ENCODE data around the gene SPNS1. TPM values are rescaled to one million over a fixed set of nuclear protein-coding genes. Genes with fewer than 3 reads are reported as not detected.
"Not testable (repeated sequence)": the region's sequence is repeated elsewhere in the genome, so short reads cannot be mapped to it uniquely, and the experiment has no call there.

The SPNS1 gene
- polyA plus RNA-seq, 1 donor from 2014 or later: 20.9 TPM

GRCh38 chr16:28977703-28978662, 3.4 kb downstream of the SPNS1 start:
- Mint-ChIP-seq H3K4me3 (peak overlapping the region in 2 of 4 donors; percentile 57 to 75), H3K4me1 (peaks cover 11 to 25% (median 19%) of the 10 kb centered on the region in 3 donors)

DNA sequence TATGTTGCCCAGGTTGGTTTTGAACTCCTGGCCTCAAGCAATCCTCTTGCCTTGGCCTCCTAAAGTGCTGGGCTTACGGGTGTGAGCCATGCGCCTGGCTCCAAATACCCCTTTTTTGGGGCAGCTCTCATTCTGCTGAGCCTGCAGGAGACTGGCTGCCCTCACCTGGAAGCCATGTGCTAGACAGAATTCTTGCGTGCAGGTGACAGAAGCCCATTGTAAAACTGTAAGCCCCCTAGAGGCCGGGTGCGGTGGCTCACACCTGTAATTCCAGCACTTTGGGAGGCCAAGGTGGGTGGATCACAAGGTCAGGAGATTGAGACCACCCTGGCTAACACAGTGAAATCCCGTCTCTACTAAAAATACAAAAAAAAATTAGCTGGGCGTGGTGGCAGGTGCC, 5.8 kb downstream of the SPNS1 start:
- H3K9me3 Mint-ChIP-seq, H3K27me3 Mint-ChIP-seq, H3K4me3 Mint-ChIP-seq: not testable (repeated sequence)
- peaks cover 20% of the 10 kb centered on the region for H3K36me3 Mint-ChIP-seq
- peaks cover 12 to 22% (median 16%) of the 10 kb centered on the region in 3 donors for H3K4me1 Mint-ChIP-seq
- H3K27ac Mint-ChIP-seq: peak overlapping the region in 1 of 3 donors; percentile 58

More at GRCh38 chr16:28977703-28978662, 3.4 kb downstream of the SPNS1 start:
- H3K27me3 Mint-ChIP-seq: no peaks in the 10 kb centered on the region
- H3K36me3 Mint-ChIP-seq: peaks cover 8% of the 10 kb centered on the region
- no peaks in the 10 kb centered on the region for H3K9me3 Mint-ChIP-seq
- peak overlapping the region in 2 of 3 donors; percentile 62 to 81 for H3K27ac Mint-ChIP-seq

GRCh38 chr16:28980929-28981328, 6.4 kb downstream of the SPNS1 start:
- peak overlapping the region in 1 of 3 donors; percentile 58 for H3K27ac Mint-ChIP-seq
- no peaks in the 10 kb centered on the region for H3K27me3 Mint-ChIP-seq
- H3K4me3 Mint-ChIP-seq: peak overlapping the region in 1 of 4 donors; percentile 28
- H3K9me3 Mint-ChIP-seq: no peaks in the 10 kb centered on the region
- H3K36me3 Mint-ChIP-seq: peaks cover 19% of the 10 kb centered on the region
- peaks cover 10 to 16% (median 12%) of the 10 kb centered on the region in 3 donors for H3K4me1 Mint-ChIP-seq

DNA sequence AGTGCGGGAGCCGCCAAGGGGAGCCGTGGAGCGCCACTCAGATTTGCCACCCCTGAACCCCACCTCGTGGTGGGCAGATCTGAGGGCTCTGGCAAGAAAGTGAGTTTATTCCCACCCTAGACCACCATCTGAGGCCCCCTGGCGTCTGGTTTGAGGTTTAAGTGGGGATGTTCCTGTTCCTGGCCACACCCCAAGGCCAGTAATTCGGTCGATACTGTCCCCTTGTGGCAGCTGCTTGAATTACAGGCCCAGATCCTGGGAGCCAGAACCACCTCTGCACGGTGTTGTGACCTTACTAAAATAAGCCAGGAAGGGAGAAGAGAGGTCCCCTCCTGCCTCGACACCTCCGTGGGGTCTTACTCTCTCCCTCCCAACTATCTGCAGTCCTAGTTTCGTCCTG, 6.9 kb downstream of the SPNS1 start:
- Mint-ChIP-seq H3K4me3 (no peak overlapping the region), H3K4me1 (peaks cover 7 to 13% (median 9%) of the 10 kb centered on the region in 3 donors), H3K27ac (no peak overlapping the region), H3K9me3 (no peaks in the 10 kb centered on the region), H3K36me3 (peaks cover 19% of the 10 kb centered on the region), H3K27me3 (no peaks in the 10 kb centered on the region)

DNA sequence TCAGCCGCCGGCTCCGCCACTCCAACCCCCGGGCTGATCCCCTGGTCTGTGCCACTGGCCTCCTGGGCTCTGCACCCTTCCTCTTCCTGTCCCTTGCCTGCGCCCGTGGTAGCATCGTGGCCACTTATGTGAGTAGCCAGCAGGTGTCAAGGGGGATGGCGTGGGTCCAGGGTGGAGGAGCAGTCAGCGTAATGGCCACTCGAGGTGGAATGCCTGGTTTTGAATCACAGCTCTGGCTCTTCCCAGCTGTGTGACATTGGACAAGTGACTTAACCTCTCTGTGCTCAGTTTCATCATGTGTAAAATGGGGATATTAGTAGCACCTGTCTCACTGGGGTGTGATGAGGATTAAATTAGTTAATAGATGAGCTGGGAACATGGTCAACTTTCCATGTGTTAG, 7.8 kb downstream of the SPNS1 start:
- Mint-ChIP-seq H3K4me3 (no peak overlapping the region), H3K36me3 (peaks cover 22% of the 10 kb centered on the region), H3K27me3 (no peaks in the 10 kb centered on the region), H3K4me1 (peaks cover 8 to 10% (median 10%) of the 10 kb centered on the region in 3 donors), H3K9me3 (peaks cover 0 to 5% (median 0%) of the 10 kb centered on the region in 3 donors), H3K27ac (peak overlapping the region in 1 of 3 donors; percentile 16)

DNA sequence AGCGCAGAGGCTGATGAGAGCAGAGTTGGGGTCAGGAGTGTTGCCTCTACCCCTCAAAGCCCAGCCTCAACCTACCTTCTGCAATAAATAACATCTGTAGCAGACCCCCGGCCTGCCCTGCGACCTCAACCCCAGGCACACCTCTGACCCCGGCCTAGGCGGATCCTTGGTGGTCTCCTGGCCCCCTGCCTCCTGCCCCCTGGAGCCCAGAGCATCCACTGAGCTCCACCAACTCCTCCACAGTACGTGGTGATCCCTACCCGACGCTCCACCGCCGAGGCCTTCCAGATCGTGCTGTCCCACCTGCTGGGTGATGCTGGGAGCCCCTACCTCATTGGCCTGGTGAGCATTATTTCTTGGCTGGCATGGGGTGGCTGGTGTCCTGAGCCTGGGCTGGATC, 8.4 kb downstream of the SPNS1 start:
- Mint-ChIP-seq H3K9me3 (peaks cover 0 to 5% (median 0%) of the 10 kb centered on the region in 3 donors), H3K27ac (peak overlapping the region in 1 of 3 donors; percentile 16), H3K4me3 (no peak overlapping the region), H3K4me1 (peaks cover 6 to 10% (median 8%) of the 10 kb centered on the region in 3 donors), H3K36me3 (peaks cover 22% of the 10 kb centered on the region), H3K27me3 (no peaks in the 10 kb centered on the region)

DNA sequence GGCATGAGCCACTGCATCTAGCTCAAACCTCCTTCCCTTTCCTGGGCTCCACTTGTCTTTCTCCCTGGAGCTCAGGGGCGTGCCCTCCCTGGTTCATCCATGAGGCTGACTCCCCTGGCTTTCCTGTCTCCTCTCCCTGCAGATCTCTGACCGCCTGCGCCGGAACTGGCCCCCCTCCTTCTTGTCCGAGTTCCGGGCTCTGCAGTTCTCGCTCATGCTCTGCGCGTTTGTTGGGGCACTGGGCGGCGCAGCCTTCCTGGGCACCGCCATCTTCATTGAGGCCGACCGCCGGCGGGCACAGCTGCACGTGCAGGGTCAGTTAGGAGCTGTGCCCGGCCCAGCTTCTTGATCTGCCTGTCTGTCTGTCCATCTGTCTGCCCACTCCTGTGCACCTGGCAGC, 9.1 kb downstream of the SPNS1 start:
- H3K27me3 Mint-ChIP-seq: no peaks in the 10 kb centered on the region
- H3K9me3 Mint-ChIP-seq: peaks cover 0 to 5% (median 0%) of the 10 kb centered on the region in 3 donors
- peaks cover 6 to 8% (median 7%) of the 10 kb centered on the region in 3 donors for H3K4me1 Mint-ChIP-seq
- H3K36me3 Mint-ChIP-seq: peaks cover 22% of the 10 kb centered on the region
- no peak overlapping the region for H3K27ac Mint-ChIP-seq
- no peak overlapping the region for H3K4me3 Mint-ChIP-seq

GRCh38 chr16:28984091-28984490, 9.5 kb downstream of the SPNS1 start:
- Mint-ChIP-seq H3K4me1 (peaks cover 6 to 8% (median 6%) of the 10 kb centered on the region in 3 donors), H3K4me3 (no peak overlapping the region), H3K9me3 (peaks cover 0 to 5% (median 0%) of the 10 kb centered on the region in 3 donors), H3K27ac (no peak overlapping the region), H3K36me3 (peaks cover 23% of the 10 kb centered on the region), H3K27me3 (no peaks in the 10 kb centered on the region)

- Mint-ChIP-seq H3K4me1 (peaks cover 6 to 8% (median 6%) of the 10 kb centered on the region in 3 donors), H3K27ac (peak within 1 kb of the TSS in 1 of 3 donors; percentile 95), H3K27me3 (no peaks in the 10 kb centered on the region), H3K4me3 (peak within 1 kb of the TSS in 3 of 4 donors; percentile 65 to 84 (median 78)), H3K9me3 (peaks cover 0 to 5% (median 0%) of the 10 kb centered on the region in 3 donors), H3K36me3 (peaks cover 26% of the 10 kb centered on the region)
Measured at GRCh38 chr16:28984619-28985135, 10.1 kb downstream of the SPNS1 start, which contains the start of gene LAT. LAT (plus strand) TSS chr16:28985052; CDS start chr16:28985418, 366 bp downstream.

DNA sequence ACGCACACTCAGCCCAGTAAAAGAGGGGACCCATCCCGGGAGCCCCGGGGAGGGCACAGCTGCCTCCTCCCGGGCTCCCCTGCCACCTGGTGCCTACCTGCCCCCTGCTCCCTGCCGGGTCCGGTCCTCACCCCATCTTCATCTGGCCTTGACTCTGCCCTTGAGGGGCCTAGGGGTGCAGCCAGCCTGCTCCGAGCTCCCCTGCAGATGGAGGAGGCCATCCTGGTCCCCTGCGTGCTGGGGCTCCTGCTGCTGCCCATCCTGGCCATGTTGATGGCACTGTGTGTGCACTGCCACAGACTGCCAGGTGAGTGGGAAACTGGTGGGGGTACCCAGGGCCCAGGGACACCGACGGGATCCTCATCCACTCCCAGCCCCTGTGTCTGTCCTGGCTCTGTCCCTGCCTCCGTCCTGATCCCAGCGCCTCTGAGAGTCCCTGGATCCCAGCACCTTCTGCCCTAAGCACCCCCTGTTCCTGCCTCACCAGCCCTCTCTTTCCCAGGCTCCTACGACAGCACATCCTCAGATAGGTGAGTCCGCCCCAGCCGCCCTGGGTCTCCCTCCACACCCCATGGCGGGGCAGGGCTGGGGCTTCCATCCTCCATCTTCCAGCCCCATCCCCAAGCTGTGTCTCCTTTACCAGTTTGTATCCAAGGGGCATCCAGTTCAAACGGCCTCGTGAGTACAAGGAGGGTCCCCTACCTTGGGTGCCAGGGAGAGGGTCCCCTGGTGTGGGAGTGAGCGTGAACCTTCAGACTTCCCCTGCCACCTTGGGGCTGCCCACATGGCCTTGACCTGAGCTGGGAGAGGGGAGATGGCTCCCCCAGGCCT, 10.8 kb downstream of the SPNS1 start:
- Mint-ChIP-seq H3K4me1 (peaks cover 6 to 8% (median 6%) of the 10 kb centered on the region in 3 donors), H3K27me3 (no peaks in the 10 kb centered on the region), H3K9me3 (peaks cover 0 to 5% (median 0%) of the 10 kb centered on the region in 3 donors), H3K4me3 (peak overlapping the region in 3 of 4 donors; percentile 65 to 84 (median 78)), H3K27ac (peak overlapping the region in 1 of 3 donors; percentile 95), H3K36me3 (peaks cover 27% of the 10 kb centered on the region)

DNA sequence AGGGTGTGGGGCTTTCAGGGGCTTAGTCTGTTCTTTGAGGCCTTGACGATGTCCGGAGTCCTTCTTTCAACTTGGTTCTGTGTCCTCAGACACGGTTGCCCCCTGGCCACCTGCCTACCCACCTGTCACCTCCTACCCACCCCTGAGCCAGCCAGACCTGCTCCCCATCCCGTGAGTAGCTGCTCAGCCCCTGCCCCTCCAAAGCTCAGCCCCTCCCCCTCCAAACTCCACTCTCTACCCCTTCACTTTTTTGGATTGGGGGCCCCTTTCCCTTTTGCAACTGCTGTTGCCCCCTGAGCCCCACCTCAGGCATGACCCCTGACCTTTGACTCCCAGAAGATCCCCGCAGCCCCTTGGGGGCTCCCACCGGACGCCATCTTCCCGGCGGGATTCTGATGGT, 11.5 kb downstream of the SPNS1 start:
- H3K36me3 Mint-ChIP-seq: peaks cover 22% of the 10 kb centered on the region

DNA sequence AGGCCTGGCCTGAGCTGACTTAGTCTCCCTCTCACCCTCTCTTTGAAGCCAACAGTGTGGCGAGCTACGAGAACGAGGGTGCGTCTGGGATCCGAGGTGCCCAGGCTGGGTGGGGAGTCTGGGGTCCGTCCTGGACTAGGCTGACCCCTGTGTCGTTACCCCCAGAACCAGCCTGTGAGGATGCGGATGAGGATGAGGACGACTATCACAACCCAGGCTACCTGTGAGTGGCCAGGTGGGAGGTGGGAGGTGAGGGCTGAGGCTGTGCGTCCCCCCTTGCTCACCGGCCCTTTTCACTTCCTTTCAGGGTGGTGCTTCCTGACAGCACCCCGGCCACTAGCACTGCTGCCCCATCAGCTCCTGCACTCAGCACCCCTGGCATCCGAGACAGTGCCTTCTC, 11.9 kb downstream of the SPNS1 start:
- Mint-ChIP-seq H3K36me3 (peaks cover 22% of the 10 kb centered on the region), H3K9me3 (peaks cover 0 to 5% (median 0%) of the 10 kb centered on the region in 3 donors), H3K4me1 (peaks cover 6 to 8% (median 6%) of the 10 kb centered on the region in 3 donors), H3K27me3 (no peaks in the 10 kb centered on the region), H3K27ac (no peak overlapping the region), H3K4me3 (peak overlapping the region in 1 of 4 donors; percentile 21)

More for the DNA sequence above, 11.5 kb downstream of the SPNS1 start:
- H3K27ac Mint-ChIP-seq: no peak overlapping the region
- H3K4me1 Mint-ChIP-seq: peaks cover 6 to 8% (median 6%) of the 10 kb centered on the region in 3 donors
- peaks cover 0 to 5% (median 0%) of the 10 kb centered on the region in 3 donors for H3K9me3 Mint-ChIP-seq
- H3K4me3 Mint-ChIP-seq: peak overlapping the region in 1 of 4 donors; percentile 78
- no peaks in the 10 kb centered on the region for H3K27me3 Mint-ChIP-seq

- peak overlapping the region in 2 of 3 donors; percentile 60 to 86 for H3K27ac Mint-ChIP-seq
- H3K36me3 Mint-ChIP-seq: peaks cover 22% of the 10 kb centered on the region
Measured at GRCh38 chr16:28987170-28987853, 12.7 kb downstream of the SPNS1 start.

GRCh38 chr16:28989363-28989762, 14.8 kb downstream of the SPNS1 start:
- no peak overlapping the region for H3K27ac Mint-ChIP-seq
- peaks cover 0 to 5% (median 0%) of the 10 kb centered on the region in 3 donors for H3K9me3 Mint-ChIP-seq
- H3K27me3 Mint-ChIP-seq: peaks cover 2% of the 10 kb centered on the region
- peaks cover 3 to 6% (median 5%) of the 10 kb centered on the region in 3 donors for H3K4me1 Mint-ChIP-seq
- no peak overlapping the region for H3K4me3 Mint-ChIP-seq
- H3K36me3 Mint-ChIP-seq: peaks cover 12% of the 10 kb centered on the region

More at GRCh38 chr16:28987170-28987853, 12.7 kb downstream of the SPNS1 start:
- Mint-ChIP-seq H3K4me1 (peaks cover 6 to 8% (median 6%) of the 10 kb centered on the region in 3 donors), H3K4me3 (peak overlapping the region in 3 of 4 donors; percentile 30 to 44 (median 32)), H3K27me3 (no peaks in the 10 kb centered on the region), H3K9me3 (peaks cover 0 to 5% (median 0%) of the 10 kb centered on the region in 3 donors)
